ENCODE measurements around the gene FAM13C.

FAM13C gene

GRCh38 chr10:59361663-59362143 lies 646 bp downstream of the FAM13C start:
- no peak for DNase-seq (ENCODE audit: low spot score)

GRCh38 chr10:59360605-59361405 lies 1.5 kb downstream of the FAM13C start:
- no peak for DNase-seq (ENCODE audit: low spot score)

- DNase-seq (ENCODE audit: low spot score), result no peak
These were observed 3.8 kb downstream of the FAM13C start for GRCh38 chr10:59358576-59358975.

GRCh38 chr10:59354434-59354833 lies 7.9 kb downstream of the FAM13C start:
- no peak for DNase-seq (ENCODE audit: low spot score)

DNA sequence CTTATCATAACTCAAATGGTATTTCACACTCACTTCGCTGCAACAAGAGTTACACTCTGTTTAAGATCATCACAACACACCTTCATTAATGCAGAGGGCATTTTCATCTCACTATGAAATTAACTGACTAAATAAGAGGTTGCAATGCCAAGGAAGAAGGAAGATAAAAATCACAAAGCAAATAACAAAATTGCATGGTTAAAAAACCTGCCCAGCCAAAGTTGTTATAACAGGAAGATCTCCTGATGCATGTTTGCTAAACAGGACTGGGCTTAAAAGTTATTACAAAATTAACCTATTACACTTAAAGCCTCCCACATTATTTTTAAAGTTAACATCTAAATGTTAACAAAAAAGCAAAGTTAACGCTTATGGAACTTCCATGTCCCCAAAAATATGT lies 11.8 kb downstream of the FAM13C start:
- no peak for DNase-seq (ENCODE audit: low spot score)

DNA sequence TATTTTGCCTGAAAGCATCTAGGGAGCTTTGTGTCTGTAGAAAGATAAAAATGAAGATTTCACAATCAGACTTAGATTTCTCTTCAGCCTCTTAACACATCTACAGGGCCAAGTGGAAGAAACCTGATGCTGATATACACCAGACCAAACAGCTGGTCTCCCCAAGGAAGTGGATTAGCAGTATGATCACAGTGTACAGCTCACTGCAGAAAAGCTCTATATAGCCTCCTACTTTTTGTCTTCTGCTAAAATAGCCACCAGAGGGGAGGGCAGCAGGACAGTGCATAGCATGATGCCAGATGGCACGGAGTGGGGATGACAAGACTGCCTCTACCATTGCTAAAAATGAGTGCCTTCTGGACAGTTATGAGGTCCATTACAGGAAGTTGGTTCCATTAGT lies 16.0 kb downstream of the FAM13C start:
- no peak for DNase-seq (ENCODE audit: low spot score)

- no peak for DNase-seq (ENCODE audit: low spot score)
These were observed 19.6 kb downstream of the FAM13C start for GRCh38 chr10:59342723-59343122.

- DNase-seq (ENCODE audit: low spot score), result no peak
These were observed 20.3 kb downstream of the FAM13C start for GRCh38 chr10:59342000-59342399.

DNA sequence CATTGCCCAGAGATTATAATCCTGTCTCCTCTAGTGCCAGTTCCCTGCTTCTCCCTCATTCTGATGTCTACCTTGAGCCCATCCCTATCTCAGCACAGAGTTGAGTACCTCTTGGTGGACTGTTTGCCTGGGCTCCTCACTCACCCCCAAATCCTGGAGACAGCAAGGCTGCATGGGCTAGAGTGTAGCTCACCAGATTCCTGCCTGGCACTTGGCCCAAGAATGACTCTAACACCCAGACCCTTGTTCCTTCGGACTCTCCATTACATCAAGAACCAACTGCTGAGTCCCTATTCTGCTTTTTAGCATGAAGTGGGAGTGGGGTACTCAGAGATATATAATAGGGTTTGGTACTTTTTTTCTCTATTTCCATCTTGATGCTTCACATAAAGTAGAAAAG lies 22.1 kb downstream of the FAM13C start:
- no peak for DNase-seq (ENCODE audit: low spot score)

DNA sequence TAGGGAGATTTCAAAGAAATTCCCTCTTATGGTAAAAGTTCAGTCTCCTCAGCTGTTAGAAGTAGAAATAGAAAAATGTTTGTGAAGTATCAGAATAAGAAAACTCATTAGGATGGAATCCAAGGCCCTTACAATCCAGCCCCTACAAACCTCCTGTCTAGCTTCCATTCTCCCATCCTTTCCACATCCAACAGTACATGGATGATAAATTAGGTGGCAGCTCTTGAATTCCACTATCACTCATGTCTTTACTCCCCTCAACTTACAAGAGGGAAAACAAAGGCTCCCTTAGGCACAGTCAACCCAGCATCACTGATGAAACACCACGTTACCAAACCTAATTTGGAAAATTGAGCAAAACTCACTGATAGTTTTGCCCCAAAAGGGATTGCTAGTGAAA lies 23.0 kb downstream of the FAM13C start:
- DNase-seq (ENCODE audit: low spot score), result no peak

- DNase-seq (ENCODE audit: low spot score), result peak; percentile 52
These were observed 25.1 kb downstream of the FAM13C start for GRCh38 chr10:59337201-59337652.

DNA sequence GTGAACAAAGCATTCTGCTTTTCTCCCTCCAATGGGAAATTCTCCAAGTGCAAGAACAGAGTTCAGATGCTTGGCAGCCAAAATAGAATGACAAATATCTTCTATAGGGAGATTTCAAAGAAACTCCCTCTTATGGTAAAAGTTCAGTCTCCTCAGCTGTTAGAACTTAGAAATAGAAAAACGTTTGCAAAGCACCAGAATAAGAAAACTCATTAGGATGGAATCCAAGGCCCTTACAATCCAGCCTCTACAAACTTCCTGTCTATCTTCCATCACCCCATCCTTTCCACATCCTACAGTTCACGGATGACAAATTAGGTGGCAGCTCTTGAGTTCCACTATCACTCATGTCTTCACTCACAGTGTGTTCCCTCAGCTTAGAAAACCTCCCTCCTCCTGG lies 25.7 kb downstream of the FAM13C start:
- peak; percentile 57 for DNase-seq (ENCODE audit: low spot score)

DNA sequence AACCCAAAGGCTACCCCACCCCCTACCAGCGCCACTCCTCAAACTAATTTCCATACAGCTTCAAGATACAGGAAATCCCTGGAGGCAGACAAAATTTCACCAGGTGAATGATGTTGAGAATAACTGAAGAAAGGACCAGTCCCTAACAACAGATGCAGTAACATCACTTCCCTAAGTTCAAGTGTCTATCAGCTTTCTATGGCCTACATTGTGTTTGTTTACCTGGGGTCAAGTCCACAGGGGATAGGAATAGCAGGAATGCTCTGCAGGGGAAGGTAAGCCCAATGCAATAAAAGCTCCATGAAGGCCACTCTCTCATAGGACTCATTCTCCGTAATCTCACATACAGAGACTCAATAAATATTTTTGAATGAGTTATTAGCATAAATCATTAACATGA lies 26.9 kb downstream of the FAM13C start:
- DNase-seq (ENCODE audit: low spot score), result no peak

DNA sequence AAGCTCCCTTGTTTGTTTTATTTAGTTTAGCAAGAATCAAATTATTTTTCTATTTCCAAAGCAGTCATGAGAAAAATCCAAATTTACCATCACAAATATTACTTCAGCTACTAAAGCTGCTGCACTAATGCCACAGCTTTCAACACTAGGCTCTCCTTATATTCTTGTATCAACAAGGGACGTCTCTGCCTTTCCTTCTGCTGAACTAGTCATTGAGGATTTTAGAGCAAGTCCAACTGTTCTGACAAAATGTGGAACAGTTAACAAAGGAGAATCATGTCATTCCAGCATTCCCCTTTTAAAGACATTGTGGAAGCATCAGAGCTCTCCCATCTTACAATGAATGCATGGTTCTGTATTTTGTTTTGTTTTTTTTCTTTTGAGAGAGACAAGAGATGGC lies 28.6 kb downstream of the FAM13C start:
- no peak for DNase-seq (ENCODE audit: low spot score)

- DNase-seq (ENCODE audit: low spot score), result no peak
These were observed 29.8 kb downstream of the FAM13C start for GRCh38 chr10:59332581-59332980.

- DNase-seq (ENCODE audit: low spot score), result no peak
These were observed 30.7 kb downstream of the FAM13C start for GRCh38 chr10:59331661-59332060.

DNA sequence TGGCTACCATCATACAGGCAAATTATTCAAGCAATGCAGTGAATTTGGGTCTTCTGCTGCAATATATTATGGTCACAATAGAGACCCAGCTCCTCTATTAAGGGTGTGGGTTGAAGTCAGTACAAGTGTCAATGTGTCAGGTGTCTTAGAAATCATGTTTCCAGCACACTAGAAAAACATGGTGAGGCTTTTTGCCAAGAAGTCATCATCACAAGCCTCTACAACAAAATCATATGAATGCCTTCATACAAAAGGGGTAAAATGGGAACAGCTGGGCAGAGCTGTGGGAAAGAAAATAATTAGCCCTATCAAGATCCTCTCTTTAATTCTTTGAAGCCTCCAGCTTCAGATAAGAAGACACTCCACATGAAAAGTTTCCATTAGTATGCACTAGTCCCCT lies 37.2 kb downstream of the FAM13C start:
- no peak for DNase-seq (ENCODE audit: low spot score)

DNA sequence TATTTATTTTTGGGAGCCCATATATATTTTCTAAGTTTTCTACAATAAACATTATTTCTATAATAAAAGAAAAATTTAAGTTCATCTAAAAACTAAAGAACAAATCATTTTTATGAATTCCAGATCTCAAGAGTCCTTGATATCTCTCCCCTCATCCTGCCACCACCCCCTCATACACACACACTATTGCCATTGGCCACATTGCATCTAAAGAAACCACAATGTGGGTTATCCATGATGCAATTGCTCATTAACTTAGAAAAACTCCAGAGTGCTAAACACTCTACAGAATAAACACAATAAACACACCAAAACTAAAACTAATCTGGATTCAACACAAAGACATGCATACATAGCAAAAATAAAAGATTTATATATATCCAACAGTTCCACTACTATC lies 37.8 kb downstream of the FAM13C start:
- no peak for DNase-seq (ENCODE audit: low spot score)

DNA sequence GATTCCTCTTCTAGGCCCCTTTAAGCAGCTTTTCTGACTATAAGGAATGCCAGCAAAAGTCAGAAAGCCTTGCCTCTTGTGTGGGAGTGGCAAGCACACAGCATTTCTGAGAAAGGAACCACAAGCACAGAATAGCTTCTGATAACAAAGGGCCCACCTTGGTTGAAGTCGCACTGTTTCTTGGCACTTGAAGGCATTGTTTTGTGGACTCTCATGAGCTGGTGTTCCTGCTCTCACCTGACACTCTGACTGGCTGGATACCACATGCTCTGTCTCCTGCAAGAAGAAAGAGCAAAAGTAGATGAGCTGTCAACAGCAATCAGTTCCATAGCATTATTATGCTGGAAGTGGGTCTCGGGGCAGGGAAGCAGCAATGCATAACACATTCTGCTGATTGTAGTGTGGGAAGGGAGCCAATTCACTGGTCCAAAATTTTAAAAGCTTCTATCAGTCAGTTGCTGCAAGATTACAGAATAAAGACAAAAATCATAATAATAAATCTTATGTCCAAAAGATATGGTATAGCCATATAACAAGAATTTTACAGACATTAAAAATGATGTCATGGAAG lies 38.4 kb downstream of the FAM13C start:
- DNase-seq (ENCODE audit: low spot score), result no peak

- DNase-seq (ENCODE audit: low spot score), result no peak
These were observed 39.3 kb downstream of the FAM13C start for GRCh38 chr10:59323036-59323459.

DNA sequence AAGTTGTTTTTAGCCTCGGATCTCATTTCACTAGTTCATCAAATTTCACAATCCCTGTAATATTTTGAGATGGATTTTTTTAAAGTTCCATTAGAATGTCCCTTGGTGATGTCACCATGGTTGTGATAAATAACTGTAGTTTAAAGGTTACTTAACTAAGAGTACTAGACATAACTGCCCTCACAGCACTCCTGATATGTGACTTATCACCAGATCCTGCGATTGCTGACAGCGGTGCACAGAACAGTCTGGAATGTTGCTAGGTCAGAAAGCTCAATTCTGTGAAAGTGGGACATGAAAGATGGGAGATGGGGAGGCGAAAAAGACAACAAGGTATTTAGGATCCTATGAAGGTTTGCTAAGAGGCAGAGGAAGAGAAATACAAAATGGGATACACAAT lies 40.2 kb downstream of the FAM13C start:
- DNase-seq (ENCODE audit: low spot score), result no peak

- no peak for DNase-seq (ENCODE audit: low spot score)
These were observed 42.0 kb downstream of the FAM13C start for GRCh38 chr10:59320355-59320754.

- DNase-seq (ENCODE audit: low spot score), result no peak
These were observed 42.5 kb downstream of the FAM13C start for GRCh38 chr10:59319854-59320253.

DNA sequence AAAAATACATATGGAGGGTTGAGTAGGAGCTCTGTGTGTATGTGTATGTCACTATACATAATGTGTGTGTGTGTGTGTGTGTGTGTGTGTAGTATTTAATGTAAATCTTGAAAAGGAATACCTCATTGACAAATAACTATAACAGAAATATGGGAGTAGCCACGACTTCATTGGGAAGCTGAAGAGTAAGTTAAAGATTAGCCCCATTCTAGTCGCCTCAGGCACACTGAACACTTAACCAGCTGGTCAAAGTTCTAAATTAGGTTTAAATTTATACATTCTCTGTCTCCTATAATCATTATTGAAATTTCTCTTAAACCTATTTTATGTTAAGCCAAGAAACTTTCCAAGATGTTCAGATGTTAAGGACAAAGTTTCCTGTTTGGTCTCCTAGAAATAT lies 45.3 kb downstream of the FAM13C start:
- DNase-seq (ENCODE audit: low spot score), result no peak

Measured in GM03348 (cell line).